ENCODE results near the gene PRKCQ.

Gene PRKCQ

GRCh38 chr10:6383096-6383812 is 196.8 kb downstream of the PRKCQ start:
- TF ChIP-seq CTCF (IDR thresholded peaks at IDR 0.05) = no peak

- no peak for TF ChIP-seq CTCF (IDR thresholded peaks at IDR 0.05)
These were observed 198.0 kb downstream of the PRKCQ start for GRCh38 chr10:6382081-6382480.

- TF ChIP-seq CTCF (IDR thresholded peaks at IDR 0.05) = no peak
These were observed 200.9 kb downstream of the PRKCQ start for GRCh38 chr10:6379015-6379776.
